ENCODE data around the gene ERCC2.

DNA sequence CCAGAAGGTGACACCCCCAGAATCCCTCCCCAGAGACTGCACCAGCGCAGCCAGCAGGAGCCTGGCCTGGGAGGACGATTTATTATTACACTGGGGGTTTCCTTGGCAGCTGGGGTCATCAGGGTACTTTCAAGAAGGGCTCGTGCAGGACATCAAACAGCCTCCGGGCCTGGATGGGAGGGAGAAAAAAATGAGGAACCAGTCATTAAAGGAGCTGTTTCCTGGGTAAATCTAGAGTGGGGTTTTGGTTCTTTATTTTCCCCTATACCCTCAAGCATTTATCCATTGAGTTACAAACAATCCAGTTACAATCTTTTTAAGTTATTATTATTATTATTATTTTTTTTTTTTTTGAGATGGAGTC lies 39.2 kb upstream of the ERCC2 start:
- no peak for TF ChIP-seq POLR2A (IDR thresholded peaks at IDR 0.05)
- TF ChIP-seq, protein P1, sequence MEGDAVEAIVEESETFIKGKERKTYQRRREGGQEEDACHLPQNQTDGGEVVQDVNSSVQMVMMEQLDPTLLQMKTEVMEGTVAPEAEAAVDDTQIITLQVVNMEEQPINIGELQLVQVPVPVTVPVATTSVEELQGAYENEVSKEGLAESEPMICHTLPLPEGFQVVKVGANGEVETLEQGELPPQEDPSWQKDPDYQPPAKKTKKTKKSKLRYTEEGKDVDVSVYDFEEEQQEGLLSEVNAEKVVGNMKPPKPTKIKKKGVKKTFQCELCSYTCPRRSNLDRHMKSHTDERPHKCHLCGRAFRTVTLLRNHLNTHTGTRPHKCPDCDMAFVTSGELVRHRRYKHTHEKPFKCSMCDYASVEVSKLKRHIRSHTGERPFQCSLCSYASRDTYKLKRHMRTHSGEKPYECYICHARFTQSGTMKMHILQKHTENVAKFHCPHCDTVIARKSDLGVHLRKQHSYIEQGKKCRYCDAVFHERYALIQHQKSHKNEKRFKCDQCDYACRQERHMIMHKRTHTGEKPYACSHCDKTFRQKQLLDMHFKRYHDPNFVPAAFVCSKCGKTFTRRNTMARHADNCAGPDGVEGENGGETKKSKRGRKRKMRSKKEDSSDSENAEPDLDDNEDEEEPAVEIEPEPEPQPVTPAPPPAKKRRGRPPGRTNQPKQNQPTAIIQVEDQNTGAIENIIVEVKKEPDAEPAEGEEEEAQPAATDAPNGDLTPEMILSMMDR (IDR thresholded peaks at IDR 0.05) = no peak
